Stimulated activated CD4-positive, alpha-beta T cell treated with anti-CD3 and anti-CD28 coated beads, Interleukin-12 subunit alpha, Interleukin-12 subunit beta, amount 100 ng/mL, for 24 hours (primary cell): ENCODE data around the gene RB1.
"Not testable (repeated sequence)": the region's sequence is repeated elsewhere in the genome, so short reads cannot be mapped to it uniquely, and the experiment has no call there.

ENCODE experiments used
- DNase-seq, 2 experiments: peaks; one replicate each; pipeline ENCODE4 v3.0.0-alpha.2; 2020; ENCODE audit warnings: low read depth in 2 of 2

The RB1 gene

GRCh38 chr13:48410199-48410598, 106.6 kb downstream of the RB1 start:
- DNase-seq = no peak

GRCh38 chr13:48411147-48411794, 107.7 kb downstream of the RB1 start:
- no peak for DNase-seq

DNA sequence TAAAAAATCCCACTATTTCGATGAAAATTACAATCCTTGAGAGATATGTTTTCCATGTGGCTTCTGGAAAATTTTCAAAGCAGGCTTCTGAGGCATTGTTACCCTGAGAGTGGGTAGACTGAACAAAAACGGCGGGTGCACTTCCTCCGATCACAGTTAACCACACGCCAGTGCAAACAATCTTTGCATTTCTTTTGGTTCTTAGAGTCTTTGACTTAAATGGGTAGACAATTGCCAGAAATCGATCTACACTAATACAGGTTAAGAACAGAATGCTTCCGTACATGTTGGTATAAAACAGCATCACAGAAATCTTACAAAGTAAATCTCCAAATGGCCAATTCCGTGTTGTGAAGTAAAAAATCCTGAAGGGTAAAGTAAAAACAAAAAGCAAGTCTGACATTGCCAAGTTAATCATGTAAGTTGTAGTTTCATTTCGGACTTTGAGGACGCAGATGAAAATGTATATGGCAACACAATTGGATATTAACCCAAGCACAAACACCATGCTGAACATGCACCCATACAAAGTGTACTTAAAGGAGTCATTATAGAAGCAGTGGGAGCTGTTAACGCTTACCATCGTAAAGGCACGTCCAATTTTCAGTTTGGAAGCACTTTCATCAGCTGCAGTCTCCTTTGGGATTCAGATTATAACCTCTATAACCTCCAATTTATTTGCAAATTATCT, 108.4 kb downstream of the RB1 start:
- no peak for DNase-seq

DNA sequence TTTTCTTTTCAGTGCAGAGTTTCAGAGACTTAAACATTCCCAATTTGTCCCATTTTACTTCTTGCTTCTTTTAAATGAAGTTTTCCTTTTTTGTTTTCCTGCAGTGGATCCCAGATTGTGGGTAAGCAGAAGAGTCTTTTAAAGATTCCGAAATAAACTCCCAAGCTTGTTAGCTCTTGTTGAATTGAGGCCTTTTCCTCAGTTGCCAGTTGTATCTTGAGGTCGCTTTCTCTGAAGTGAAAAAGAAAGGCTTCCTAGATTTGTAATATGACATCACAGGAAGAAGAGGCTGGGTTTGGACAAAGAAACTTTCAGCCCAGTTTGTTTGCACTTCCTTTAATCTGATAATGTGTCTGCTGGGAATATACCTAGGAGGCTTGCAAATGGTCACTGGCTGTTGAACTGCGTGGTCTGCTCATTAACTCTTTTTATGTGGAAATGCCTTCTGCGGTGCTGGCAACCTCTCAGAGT, 109.4 kb downstream of the RB1 start, which contains the start of gene LPAR6:
Gene LPAR6 (minus strand): TSS at position 233 of the 471 bp plus-strand sequence. CDS start 690 bp downstream, outside the sequence.
- no peak for DNase-seq

DNA sequence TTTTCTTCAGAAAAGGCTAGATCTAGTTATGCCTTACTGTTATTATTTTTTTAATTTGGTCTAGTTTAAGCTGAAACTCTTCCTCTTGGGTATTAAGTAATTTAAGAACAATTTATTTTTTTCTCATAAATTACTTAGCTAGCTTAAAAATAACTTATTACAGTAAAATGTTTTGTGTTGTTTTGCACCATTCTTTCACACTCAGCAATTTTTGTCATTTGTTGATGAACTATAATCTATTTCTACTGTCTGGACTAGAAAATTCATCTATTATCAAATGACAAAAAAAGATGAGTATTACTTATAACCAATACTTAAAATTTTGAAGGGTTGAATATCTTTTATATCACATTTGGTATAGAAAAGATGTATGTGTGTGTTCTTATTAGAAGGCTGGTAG, 111.0 kb downstream of the RB1 start:
- DNase-seq = no peak

DNA sequence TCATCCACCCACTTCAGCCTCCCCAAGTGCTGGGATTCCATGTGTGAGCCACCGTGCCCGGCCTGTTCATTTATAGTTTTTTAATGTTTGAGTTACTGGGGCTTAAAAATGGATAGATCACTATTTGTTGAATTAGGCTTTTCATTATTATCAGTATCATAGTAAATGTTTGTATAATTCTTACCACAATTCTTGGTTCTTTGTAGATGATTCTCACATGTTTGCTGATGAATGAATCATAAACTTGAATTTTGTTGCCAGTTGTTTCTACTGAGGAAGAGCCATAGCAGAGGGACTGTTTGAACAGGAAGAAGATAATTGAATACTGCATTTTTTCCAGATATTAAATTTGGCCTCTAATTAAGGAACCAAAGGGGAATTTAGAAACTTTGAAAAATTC, 112.0 kb downstream of the RB1 start:
- no peak for DNase-seq

- not testable (repeated sequence) for DNase-seq
Observed at GRCh38 chr13:48422003-48422402, 118.5 kb downstream of the RB1 start.

GRCh38 chr13:48424212-48424611, 120.7 kb downstream of the RB1 start:
- DNase-seq = no peak

DNA sequence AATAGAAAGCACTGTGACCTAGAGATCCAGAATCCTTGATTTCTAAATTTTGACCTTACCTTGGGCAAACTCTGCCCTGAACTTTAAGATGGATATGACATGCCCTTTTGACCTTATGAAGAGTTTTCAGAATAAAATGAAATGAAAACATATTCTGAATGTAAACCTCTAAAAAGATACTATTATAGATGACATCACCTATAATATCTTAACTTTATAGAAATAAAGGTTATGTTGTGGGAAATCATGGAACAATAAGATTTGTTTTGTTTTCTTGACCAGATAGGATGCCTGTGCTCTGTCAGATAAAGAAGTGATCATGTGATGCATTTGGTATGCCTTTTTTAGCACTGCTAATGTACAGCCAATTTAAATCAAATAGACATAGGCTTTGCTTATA, 122.5 kb downstream of the RB1 start:
- DNase-seq = no peak

DNA sequence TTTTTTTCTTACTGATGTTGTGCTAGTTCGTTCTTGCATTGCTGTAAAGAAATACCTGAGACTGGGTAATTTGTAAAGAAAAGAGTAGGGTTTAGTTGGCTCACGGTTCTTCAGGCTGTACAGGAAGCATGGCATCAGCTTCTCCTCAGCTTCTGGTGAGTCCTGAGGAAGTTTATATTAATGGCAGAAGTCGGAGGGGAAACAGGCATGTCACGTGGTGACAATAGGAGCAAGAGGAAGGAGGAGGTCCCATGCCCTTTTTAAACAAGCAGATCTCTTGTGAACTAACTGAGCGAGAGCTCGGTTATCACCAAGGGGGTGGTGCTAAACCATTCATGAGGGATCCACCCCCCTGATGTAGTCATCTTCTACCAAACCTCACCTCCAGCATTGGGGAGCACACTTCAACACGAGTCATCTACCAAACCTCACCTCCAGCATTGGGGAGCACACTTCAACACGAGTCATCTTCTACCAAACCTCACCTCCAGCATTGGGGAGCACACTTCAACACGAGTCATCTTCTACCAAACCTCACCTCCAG, 123.3 kb downstream of the RB1 start:
- not testable (repeated sequence) for DNase-seq

- no peak for DNase-seq
Observed at GRCh38 chr13:48429036-48429435, 125.5 kb downstream of the RB1 start.

DNA sequence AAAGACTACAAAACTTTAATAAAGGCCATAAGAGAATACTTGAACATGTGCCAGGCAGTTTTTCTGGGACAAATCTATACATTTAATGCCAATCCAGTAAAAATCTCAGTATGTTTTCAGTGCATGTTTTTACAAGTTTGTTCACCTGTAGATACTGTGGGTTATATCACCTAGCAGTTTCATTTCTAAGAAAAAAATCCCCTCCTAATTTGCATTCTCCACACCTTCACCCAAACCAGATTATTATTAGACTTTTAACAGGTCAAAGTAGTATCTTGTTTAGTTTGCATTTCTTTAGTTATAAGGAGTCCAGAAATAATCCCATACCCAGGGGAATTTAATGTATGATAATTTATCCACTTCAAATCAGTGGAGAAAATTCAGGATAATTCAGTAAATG, 126.3 kb downstream of the RB1 start:
- DNase-seq = no peak

DNA sequence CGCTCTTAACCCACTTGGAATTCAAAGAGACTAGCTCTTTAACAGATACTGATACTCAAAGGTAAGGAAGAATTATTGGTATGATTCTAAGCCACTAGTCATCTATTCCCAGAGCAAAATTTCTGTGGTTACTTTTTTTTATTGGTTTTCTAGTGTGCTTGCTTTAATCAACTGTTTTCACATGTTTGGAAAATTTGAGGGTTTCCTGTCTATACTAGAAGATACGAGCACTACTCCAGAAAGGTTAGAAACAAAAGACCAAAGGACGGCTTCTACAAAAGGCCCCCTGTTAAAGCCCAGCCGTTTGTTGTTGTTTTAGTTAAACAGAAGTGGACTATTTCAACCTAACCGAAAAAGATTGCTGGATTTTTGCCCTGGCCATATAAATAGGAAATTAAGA, 127.9 kb downstream of the RB1 start:
- no peak for DNase-seq

DNA sequence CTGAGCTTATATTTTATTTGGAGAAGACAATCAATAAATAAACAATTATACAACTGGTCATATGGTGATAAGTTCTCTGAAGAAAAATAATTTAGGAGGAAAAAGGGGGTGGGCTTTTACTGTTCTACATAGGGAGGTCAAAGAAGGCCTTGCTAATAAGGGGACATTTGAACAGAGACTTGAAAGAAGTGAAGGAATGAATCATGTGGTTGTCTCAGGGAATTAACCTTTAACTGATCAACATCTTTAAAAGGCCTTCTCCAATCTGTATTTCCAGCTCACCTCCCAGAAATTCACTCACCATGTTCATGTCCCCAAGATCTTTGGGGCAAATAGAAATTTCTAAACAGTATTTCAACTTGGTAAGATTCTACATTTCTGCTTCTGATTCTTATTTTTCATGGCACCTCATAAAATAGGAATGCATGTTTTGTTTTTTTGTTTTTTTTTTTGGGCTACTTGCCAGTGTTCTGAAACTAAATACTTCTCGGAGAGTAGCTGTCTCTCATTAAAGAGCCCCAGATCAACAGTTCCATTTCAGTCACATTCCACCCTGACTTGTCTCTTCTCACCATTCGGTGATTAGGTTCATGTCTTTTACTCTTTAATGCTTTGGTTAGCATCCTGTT, 128.6 kb downstream of the RB1 start:
- DNase-seq = no peak

GRCh38 chr13:48434200-48434599, 130.6 kb downstream of the RB1 start:
- DNase-seq = no peak

DNA sequence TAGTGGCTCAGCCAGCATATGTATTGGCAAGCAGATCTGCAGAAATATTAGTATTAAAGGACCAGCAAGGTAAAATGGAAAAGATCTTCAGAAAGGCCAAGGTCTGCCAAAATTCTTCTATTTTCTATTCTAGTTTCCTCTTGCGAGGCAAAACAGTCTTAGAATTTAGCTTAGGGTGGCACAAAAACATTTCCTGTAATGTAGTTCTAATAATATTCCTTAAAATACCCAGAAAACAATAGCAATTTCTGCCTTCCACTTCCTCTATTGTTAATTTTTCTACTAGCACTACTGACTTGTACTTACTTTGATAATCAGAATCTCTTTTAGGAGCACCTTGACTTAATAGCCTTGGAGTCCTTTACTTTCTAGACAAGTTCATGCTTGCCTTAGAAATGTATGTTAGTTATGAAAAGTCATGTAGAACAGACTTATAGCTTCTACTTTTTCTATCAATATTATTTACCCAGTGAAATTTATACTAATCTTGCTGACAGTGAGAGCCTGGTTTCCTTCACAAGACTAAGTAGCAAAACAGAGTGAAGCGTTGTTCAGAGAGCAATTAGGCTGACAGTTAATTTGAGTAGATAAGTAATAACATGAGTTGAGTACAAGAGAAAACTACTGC, 133.2 kb downstream of the RB1 start:
- no peak for DNase-seq

DNA sequence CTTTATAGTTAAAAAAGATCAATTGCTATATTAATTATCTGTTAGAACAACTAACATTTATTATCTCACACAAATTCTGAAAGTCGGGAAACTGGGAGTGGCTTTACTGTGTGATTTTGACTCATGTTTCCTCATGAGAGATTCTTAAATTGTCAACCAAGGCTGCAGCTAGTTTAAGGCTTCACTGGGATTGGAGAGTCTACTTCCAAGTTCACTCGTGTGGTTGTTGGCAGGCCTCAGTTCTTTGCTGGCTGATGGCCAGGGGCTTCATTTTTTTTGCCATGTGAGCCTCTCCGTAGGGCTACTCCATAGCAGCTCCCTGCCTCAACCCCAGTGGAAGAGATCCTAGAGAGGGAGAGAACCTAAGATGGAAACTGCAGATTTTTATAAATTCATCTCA, 133.8 kb downstream of the RB1 start:
- DNase-seq = no peak

DNA sequence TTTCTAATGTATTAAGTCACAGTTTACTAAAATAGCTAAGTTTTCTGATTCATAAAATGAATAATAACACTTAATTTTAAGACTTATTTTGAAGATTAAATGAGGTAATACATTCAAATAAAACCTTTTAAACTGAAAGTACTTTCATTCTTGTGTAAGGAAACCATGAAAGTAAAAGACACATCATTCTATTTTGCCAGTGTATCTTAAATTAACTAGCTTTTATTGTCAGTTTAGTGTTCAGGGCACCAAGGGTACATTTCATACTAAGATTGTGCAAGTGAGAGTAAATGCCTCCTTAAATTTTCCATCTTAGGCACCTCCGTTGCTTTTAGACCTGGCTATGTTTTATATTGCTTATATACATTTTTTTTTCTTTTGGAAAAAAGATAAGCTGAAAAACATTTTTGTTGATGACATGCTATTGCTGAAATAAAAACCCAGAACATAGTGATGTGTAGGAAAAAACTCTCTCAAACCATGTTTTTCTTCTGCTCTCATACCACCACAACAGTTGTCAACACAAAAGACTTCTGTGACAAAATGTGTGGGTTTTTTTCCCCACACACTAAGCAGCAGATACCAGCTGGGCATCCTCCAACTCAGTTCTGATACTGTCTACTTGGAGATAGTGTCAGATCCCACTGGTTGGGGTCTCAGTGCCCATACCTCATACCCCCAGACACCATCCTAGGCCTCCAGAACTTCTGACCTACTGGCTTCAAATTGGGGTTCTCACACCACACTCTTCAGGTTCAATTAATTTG, 140.1 kb downstream of the RB1 start:
- DNase-seq = no peak

- no peak for DNase-seq
Observed at GRCh38 chr13:48446464-48446863, 142.9 kb downstream of the RB1 start.

- no peak for DNase-seq
Observed at GRCh38 chr13:48448285-48448958, 144.9 kb downstream of the RB1 start.
